ENCODE data around the gene TFPI2.
A peak's percentile ranks its signal among the peaks of the same experiment; 100 is the strongest.

The TFPI2 gene

DNA sequence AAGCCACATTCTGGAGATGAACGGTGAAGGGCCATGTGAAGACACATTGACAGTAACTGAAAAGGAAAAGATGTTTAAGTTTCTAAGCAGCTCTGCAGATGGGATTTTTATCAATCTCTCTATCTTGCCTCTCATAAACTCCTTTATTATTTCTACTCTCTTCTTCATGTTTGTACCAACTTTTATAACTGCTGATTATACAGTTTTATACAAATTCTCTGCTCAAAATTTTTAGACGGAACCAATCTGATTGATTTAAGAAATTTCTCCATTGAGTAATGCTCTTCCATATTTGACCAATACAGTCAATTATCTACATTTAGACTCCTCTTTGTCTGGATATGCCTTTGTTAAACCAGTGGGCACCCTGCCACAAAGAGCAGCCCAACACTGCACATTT lies 31.7 kb downstream of the TFPI2 start:
- DNase-seq (ENCODE audit: low read depth): no peak

DNA sequence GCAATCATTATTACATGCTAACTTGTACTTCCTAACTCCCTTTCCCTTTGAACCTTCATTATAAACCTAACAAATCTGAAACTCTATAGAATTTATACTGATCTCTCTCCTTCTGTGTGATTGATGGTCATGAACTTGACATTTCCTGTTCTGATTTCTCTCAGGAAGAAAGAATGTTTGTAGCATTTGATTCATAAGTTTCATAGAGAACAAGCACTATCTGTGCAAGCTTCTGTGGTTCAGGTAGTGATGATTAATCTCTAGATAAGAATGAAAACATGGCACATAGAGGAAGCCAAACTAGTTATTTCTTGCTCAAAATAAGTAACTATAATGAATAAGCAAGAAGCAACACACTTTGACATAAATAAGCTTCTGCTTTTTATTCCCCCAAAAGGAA lies 34.2 kb downstream of the TFPI2 start:
- no peak for DNase-seq (ENCODE audit: low read depth)

DNA sequence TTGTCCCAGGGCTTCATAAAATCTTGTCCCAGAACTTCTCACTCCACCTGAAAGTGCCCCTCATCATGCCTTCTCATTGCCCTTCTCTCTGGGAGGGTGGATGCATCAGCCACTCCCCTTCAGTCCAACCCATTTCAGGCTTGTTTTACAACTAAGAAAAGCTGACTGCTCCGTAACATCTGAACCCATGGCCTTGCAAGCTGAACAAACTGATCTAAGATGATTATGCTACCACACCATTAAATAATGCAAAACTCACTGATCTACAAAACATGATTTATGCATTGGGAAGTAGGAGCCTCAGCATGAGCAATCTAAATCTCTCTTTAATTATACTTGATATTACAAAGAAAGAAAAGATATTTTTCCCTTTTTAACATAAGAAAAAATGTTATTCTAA lies 34.8 kb downstream of the TFPI2 start:
- DNase-seq (ENCODE audit: low read depth): no peak

DNA sequence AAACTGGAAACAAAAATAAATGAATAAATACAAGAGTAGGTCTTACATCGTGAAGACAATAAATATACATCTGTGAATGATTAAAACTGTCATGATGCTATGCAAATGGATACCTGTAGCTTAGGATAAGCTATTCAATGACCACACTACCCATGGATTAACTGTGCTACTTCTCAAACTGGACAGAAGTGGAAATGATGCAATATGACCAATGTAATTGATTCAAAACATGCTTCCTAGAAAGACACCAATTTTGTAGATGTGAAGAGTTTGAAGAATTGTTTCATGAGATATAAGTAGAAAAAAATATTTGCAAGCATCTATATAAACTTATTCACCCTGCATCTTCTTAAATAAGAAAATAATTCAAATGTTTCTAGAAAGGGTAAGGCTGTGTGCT lies 36.1 kb downstream of the TFPI2 start:
- DNase-seq (ENCODE audit: low read depth): no peak

DNA sequence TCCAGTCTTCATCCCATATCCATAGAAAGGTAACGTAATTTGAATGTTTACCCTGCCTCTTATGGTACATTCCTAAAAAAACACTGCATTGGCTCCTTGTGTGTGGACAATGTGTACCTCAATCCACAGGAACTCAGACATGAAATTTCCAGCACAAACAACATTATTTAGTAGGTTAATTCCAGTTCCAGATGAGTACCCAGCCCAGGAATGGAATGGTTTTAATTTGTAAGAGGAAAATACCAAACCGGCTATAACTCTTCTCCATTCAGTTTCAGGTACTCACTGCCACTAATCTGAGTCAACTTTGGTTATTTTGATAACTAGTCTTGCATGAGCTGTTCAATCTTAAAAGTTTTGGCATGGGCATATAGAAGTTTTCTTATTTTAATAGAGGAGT lies 39.0 kb downstream of the TFPI2 start:
- DNase-seq (ENCODE audit: low read depth): no peak

DNA sequence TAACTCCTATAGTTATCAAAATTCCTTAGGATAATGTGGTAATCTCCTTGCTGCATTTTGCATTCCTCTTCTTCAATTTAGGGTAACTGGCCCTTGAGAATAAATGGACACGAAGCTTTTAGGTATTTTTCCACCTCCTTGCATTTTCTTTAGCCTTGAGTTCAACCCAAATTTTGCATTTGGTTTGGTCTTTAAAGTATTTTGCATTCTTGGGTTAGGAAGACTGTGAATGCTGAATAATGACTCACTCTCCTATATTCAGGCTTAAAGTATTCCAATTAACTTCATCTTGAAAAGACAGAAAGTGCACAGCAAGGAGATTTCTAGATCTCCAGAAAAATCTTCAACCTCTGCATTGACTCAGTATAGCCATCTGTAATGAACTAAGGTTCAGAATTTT lies 47.3 kb downstream of the TFPI2 start:
- DNase-seq (ENCODE audit: low read depth): peak; percentile 21

DNA sequence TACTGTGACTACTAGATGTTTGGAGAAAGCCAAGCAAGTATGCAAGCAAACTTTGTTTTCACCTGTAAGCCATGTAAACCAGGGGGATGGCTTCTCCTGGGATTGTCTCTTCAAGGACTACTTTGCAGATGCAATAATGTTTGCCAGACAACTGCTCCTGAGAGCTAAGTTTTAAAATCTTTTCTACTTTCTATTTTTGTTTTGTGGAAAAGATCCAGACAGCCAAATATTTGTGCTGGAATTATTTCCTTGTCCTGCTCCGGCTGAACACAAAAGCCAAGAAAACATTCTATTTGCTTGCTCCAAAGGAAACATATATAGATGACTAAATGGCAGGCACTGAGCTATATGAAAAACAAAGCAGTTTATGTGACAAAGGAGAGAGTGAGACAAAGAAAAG lies 51.6 kb downstream of the TFPI2 start:
- DNase-seq (ENCODE audit: low read depth): no peak

DNA sequence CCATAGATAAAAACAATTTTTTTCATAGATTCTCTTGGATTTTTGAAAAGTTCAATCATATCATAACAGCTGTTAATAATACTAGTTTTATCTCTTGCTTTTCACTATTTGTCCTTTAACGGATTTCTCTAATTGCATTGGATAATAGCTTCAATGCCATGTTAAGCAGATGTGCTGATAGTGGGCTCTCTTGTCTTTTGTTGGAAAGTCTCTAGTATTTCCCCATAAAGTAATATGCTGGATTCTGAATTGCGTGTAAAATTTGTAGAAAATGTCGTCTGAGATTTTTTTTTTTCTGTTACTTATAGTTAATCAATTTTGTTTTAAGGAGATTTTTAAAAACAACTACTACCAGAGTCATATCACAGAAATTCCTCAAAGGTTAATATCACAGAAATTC lies 53.3 kb downstream of the TFPI2 start:
- DNase-seq (ENCODE audit: low read depth): no peak

DNA sequence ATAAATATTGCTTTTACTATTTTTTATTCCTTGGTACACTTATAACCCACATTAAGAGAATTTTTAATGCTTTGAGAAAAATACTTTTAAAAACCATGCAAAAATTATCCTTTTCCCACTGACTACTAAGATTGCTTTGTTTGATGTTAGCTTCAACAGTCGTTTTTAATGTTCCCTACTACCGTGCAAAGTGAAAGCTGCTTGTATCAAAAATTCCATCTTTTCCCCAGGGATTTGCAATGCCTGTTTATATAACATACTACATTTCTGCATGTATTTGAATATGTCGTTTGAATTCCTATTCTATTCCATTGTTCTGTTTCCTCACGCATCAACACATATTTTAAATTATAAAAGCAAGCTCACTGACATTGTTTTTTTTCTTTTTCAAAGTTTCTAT lies 54.4 kb downstream of the TFPI2 start:
- DNase-seq (ENCODE audit: low read depth): no peak

DNA sequence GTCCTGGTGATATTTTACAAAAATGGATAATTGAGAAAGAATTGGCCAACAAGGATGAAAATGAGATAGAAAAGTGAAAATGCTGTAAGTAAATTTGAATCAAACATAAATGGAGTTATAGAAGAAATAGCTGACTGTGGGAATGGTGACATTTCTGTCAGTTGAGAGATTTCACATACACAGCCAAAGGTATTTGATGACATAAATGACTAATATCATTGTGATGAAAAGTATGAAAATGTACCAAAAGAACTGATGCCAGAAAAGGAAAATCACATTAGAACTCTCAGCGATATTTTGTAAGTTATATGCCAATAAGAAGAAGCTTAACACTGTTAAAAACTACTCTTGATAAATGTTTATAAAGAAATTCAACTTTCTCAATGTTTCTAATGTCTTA lies 54.9 kb downstream of the TFPI2 start:
- peak; percentile 2 for DNase-seq (ENCODE audit: low read depth)
